ENCODE data around the gene FBXL17.

The FBXL17 gene

DNA sequence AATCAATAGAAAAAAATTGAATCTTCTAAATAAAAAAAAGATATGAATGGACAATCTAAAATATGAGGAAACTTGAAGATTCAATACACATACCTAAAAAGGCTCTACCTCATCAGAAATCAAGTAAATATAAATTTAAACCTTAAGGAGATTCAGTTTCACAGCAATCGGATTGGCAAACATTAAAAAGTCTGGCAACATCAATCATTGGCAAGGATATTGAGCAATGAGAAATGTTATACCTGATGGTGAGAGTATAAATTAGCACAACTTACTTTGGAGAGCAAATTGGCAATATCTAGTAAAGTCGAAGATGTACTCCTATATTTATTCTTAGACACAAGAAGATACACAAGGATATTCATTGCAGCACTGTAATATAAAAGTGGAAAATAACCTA, 436.8 kb downstream of the FBXL17 start:
- DNase-seq = no peak

DNA sequence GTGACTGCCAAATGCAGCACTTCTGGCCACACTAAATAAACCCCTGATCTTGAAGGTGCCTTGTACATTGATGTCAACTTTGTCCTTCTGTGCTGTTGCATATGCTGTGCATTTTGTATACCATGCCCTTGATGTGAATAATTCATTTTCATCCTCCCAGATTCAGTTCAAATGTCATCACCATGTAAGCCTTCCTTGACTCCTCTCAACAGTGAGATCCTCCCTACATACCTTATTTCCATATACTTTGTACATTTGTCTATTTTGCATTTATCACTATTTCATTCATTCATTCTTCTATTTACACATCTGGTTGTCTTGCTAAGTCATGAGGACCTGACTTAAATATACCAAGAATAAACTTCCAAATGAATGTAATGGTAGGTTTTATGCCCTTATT, 438.0 kb downstream of the FBXL17 start:
- no peak for DNase-seq

DNA sequence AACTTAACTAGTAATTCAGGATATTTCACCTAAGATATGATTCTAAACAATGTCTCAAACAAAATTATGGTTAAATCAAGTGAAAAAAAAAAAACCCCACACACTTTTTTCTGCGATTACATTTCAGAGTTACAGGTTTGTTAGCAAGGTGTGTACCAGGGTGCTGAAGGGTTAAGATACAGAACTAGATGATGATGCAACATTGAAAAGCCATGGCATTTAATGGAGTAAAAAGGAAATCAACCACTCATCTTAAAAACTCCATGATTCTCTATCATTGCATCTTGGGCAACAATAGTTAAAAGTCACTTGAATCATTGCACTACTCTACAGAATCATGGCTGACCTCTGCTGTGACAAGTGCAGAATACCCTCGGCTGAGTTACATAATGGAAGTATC, 440.9 kb downstream of the FBXL17 start:
- DNase-seq = no peak

DNA sequence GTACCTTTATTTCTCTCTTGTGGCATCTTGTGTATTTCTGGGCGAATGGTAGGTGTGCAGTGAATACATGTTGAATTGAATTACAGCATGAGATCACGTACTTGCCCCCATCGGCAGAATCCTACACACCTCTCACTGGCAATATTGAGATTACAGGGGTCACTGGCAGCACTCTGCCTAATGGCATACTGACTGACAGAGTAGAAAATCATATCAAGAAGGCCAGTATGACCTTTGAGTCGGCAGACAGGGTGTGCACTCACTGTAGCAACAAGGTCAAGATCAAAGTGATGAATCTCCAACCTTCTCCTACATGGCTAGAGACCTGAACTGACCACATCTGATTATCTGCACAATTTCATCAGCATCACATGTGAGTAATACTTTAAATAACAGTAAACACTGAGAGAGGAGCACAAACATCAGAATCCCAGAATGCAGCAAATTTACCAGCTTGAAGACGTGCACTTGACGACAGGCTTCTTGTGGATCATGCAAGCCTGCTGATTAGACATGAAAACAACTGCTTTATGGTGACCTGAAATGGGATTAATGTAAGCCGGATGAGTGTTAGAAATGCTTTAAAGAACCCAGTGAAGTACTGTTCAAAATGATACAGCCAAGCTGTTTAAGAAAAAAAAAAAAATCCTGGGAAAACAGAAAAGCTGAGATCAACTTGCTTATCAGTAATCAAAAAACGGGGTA, 444.1 kb downstream of the FBXL17 start:
- DNase-seq = no peak

DNA sequence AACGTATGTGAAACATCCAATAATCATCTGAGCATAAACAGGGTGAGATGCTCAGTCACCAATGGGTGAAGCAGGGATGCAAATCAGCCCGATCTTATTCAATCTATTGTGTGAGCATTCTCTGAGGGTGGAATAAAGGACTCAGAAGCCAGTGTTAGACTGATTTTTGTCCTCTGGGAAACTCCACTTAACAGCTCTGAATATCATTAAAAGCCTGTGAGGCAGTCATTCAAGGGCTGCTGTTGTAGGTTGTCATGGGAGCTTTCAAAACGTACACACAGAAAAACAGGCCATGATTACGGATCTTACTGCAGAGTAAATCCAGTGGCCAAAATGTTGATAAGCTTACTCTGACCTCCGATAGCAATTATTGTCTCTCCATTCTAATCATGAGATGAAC, 444.7 kb downstream of the FBXL17 start:
- no peak for DNase-seq

DNA sequence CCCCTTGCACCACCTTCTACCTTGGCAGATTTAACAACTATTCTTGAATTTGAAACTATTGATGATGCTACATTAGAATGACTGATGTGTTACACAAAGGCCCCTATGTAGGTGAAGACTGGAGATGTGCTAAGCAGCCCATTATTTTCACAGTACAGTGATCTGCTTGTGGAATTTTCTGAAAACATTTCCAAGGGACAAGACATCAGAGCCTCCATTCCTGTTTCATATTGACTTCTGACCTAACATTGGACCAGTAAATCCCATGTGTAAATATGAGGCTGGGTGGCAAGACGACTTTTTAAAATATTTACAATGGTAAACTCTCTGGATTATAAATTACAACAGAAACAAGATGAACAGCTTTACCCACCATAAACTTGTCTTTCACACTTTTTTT, 445.4 kb downstream of the FBXL17 start:
- no peak for DNase-seq

DNA sequence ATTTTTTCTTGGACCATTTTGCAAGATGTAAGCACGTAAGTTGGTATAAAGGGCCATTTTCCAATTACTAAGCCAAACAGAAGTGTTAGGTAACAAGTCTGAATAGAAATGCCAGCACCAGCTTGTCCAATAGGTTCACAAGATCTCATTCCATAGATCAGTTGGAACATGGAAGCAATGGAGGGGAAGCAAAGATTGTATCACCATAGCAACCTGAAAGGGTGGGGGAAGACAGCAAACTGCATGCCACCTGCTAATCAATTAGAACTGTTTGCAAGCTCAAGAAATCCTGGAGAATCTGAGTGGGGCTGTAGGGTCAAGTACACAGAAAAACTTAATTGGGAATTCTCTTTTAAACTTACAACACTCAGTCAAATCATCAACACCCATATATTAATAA, 446.3 kb downstream of the FBXL17 start:
- no peak for DNase-seq

DNA sequence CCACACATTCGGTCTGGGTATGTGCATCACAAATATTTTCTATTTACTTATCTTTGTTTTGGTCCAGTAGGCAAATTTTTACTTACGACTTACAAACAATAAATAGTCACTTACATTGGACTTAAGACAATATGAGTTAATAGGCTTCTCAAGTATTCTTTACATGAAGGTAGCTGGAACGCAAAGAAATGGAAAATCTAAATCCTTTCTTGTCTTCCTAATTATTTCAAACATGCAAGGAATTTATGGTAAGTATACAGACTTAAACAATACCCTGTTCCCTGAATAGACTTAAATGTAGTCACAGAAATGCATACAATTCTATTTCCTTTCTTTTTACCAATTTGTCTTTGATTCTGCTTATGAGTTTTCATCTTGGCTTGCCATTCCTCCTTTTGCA, 448.6 kb downstream of the FBXL17 start:
- DNase-seq = no peak

DNA sequence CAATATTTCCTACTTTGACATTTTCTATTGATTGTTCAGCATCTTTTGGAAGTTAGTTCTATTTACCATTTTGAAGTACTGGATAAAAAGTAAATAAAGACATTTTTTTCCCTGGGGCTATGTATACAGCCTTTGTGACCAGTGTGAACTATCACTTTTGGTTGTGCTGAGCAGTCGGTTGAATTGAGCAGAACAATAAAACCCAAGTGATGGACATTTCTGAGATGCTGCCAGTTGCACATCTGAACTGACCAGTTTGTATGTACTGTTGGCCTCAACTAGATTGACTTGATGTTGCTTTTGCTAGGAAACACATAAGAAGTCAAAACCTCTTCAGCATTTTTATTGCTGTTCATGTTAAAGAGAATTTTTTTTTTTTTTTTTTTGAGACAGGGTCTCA, 451.0 kb downstream of the FBXL17 start:
- no peak for DNase-seq

DNA sequence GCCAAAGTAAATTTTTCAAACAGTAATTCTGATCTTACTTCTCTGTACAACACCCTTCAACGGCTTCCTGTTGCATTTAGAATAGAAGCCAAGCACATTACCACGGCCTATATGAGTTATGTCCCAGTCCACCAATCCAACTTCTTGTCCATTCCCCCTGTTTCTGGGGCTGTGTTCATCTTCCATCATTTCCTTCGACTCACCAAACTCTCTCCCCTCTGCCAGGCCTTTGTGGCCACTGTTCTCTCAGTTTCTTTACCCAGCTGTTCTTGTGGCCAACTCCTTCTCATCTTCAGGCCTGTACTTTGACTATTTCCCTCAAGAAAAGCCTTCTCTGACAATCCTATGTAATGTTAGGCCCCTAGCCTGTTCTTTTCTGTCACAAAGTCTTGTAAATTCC, 451.8 kb downstream of the FBXL17 start:
- DNase-seq = no peak

DNA sequence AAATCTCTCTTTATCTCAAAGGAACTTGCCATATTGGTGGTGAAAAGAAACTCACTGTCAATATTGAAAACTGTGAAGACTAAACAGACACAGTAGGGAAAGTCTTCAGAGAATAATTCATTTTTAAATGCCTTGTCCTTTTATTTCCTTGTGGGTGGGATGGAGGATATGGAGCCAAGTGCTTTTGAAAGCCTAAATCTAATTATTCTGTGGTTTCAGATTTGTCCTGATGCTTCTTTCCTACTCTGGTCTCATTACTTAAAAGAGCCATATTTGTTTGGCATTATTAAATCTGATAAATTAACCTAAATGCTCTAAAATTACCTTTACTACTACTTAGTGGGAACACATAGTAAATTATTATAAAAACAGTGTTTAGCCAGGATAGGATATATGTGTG, 452.8 kb downstream of the FBXL17 start:
- no peak for DNase-seq

DNA sequence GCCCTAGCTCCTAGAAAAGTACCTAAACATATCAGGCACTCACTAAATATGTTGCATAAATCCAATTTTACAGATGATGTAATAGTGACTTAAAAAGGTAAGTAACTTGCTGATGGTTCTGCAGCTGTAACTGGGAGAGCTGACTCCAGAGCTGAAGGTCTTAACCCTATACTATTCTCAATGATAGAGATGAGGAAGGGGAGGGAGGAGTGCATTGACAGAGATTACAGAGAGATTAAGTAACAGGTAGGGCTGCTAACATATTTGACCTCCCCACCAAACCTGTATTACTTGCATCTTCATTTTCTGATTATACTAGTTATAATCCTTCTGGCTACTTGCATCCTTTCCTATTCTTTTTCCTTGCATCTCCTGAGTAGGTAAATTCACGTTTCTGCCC, 455.8 kb downstream of the FBXL17 start:
- DNase-seq = no peak

DNA sequence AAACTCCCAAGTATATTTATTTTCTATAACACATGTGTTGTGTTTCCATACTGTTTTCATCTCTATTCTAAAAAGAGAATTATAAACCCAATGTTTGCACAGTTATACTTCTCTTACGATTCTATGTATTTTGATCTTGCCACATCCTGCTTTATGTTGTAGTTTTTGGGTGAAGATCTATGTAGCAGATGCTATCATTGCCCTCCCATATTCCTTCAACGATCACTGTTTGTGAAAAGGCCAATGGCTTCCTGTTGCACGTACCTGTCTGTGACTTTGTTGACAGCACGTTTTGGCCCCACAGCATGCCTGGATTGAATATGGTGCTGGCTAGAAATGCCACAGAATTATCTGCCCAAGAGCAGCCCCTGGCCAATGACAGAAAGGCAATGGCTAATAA, 456.7 kb downstream of the FBXL17 start:
- no peak for DNase-seq

DNA sequence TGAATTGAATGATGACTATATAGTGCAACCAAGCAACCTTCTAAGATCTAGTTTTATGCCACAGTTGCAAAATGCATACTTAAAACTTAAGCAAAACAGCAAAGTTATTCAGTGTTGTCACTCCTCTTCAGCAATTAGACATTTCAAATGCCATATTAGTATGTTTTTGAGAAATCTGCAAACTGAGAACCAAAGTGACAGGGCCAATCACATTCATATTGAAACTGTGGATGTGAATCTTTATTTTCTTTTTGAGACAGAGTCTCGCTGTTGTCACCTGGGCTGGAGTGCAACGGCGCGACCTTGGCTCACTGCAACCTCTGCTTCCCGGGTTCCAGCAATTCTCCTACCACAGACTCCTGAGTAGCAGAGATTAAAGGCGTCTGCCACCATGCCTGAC, 461.9 kb downstream of the FBXL17 start:
- DNase-seq = no peak

DNA sequence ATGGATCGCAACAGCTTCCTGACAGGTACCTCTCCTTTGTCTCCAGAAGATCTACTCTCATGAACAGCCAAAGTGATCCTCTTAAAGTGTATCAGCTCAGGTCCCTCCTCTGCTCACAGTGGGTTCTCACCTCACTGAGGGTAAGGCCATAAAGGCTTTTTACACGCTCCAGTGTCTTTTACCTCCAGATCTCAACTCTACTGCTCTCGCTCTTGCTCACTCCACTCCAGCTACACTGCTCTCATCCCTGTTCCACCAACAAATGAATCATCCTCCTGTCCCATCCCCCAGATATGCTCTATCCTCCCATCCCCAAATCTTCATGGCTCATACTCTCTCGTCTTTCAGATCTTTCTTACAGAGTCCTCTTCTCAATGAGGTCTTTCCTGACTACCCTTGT, 462.5 kb downstream of the FBXL17 start:
- no peak for DNase-seq

DNA sequence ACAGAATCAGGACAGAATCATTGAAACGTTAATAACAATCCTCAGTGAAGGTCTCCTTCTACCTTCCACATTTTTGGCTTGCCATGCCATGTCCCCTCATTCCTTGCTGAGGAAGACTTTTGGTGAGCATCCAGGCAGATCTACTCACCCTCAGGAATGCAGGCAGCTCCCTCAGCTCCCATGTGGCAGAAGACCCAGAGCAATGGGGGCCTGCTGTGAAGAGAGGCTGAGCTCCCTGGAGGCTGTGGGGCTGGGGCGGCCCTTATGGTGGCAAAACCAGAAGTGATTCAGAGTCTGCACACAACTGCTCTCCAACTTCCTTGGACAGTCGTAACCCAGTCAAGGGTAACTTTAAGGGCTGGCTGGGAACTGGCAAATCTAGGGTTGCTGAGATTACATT, 463.9 kb downstream of the FBXL17 start:
- no peak for DNase-seq

DNA sequence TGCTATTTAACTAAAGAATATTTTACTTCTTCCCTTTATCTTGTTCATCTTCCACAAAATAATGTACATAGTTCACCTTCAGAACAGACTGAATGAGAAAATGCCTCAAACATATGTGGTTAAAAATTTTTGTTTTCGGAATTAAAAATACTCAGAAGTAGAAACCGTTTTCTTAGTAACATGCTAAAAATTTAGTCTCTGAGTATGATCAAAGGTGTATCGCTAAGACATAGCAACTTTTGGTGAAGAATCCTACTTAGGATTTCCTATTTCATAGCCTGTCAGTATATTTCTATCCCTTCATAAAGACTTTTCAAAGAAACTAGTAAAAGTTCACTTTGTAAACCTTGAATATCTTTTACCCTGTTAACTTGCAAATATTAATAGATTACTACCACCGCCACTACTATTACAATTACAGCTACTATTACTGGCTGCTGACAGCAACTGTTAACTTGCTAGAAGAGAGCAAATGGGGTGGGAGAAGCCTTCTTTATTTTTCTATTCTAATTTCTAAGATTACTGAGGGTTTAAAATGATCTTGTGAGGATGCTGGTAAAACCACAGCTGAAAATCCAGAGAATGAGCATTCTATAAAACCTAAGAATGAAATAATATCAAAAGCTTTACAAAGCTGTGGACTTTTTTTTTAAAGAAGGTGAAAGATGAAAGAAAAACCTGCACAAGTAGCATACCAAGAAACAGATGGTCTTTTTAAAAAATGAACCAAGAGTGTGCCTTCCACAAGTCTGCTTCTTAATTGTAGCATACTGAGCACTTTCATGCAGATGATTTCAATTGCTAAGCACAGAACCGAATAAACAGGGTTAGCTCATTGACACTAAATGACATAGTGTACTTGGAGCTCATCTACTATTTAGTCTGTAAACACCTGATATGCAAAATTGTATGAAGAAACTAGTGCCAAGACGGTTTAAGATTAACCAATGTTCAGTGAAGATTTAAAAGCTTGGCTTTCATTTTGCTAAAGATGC, 464.9 kb downstream of the FBXL17 start:
- DNase-seq = no peak

DNA sequence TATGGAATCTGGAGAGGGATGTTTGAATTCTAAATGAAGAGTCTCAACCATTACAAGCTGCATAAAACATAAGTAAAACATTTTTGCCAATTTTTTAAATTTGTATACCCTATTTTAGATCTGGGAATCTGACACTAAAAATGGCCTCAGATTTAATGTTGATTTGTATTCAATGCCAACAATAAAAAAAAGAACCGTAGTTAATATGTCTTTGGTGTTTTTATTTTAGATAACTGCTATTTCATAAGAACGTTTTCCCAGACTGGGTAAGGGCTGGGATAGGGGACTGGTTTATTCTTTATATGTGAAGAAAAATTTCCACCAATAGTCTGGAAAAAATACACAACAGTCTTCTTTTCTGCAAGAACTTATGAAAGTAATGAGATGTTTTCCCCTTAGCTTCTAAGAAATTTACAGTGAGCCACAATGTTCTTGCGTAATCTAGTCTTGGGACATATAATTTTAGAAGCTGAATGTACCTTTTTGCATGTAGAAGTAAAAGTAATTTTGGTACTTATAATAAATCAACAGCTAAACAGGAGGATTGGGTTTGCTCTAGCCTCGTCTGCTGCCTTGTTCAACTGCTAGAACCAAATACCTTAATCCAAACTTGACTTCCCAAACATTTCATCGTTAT, 466.6 kb downstream of the FBXL17 start:
- DNase-seq = no peak

DNA sequence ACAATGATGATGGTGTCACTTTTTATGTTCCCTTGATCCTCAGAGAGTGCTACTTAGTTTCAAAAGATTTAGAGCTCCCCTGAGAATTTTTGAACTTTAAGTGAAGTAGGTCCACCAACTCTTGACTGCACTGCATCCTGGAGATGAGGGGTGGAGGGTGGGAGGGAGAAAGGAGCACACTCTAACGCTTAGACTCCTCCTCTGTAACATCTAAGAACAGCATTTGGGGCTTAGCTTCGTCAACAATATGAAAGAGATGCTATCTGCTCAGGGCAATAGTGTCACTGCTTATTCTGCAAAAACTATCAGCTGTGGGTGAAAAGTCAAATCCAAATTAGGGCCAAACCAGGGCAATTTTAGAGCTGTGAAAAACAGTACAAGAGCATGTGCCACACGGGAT, 468.4 kb downstream of the FBXL17 start:
- DNase-seq = no peak

DNA sequence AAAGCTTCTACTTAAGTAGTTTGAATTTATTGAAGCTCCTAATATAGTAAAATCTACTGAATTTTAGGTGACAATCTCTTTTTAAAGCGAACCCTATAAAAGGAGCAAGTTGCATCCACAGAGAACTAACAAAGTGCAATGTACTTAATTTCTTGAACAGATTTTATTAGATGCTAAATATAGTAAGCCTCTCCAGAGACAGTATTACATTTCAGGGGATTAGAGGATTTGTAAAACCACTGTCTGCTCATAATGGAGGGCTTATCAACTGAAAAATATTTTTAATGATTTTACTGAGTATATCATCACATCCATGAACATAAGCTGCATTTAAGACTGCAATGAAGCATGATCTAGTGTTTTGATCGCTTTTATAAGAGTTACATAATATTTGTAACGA, 481.2 kb downstream of the FBXL17 start:
- DNase-seq = no peak

DNA sequence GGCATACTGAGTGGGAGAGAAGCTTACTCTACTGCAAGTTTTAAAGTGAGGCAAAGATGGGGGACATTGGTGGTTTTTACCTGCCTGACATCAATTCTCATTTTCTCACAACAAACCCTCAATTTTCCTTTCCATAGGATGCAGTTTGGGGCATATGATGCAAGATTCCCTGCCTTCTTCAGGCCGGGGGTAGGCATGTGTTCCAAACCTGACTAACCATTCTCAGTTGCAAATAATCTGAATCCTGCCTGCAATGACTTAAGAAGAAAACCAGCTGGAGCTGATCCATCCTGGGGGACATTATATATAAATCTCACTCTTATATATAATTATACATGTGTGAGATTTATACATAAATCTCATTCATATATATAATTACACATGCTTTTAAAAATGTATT, 487.5 kb downstream of the FBXL17 start:
- no peak for DNase-seq

DNA sequence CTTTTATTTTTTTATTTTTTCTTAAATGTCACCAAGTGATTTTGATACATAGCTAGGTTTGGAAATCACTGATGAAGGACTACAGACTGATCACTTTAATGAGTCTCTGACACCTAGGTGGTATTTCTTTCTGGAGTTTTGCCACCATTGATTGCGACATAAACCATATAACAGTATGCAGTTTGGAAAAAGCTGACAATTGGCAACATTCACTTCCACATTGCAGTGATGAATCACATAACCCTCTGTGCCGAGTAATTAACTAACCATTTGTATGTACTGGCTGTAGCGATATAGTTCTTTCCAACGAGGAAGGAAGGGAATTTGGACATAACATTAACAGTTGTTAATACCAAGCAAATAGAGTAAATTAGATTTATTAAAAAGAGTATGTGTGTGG, 488.3 kb downstream of the FBXL17 start:
- DNase-seq = no peak

DNA sequence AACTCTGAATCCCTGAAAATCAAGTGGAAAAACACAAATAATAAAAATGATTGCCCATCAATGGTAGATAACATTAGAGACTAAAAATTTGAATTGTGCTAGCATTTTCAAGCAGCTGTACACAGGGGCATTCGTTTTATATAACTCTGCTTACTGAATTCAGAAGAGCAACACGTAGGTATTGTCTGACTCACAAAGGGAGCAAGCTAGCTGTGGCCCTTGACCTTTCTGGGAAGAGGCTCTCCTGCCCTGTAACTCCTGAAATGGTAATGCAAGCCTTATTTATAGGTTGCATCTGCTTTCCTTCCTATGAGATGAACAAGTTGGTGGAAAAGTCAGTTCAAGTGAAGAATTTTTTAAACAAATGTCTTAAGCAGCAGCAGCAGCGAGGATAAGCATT, 492.5 kb downstream of the FBXL17 start:
- no peak for DNase-seq

DNA sequence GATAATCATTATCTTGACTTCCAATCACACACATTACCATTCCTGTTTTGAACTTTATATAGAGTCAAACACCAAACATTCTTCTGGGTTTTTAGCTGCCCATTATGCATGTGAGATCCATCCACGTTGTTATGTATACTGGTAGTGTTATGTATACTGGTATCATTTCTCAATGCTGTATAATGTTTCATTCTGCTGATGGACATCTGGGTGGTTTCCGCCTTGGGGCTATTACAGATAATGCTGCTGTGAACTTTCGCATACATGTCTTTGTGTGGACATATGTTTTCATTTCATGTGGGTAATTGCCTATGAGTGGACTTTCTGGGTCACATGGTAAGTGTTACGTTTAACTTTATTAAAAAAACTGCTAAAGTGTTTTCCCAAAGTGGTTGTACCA, 493.4 kb downstream of the FBXL17 start:
- DNase-seq = no peak
